ACHN (cell line): ENCODE measurements around the gene IL32.
A peak's percentile ranks its signal among the peaks of the same experiment; 100 is the strongest.
"Not testable (repeated sequence)": the region's sequence is repeated elsewhere in the genome, so short reads cannot be mapped to it uniquely, and the experiment has no call there.

ENCODE experiments used
- DNase-seq: peaks from one replicate; pipeline ENCODE4 v3.0.0-alpha.2; 2015
- in situ Hi-C: cut with HindIII; loops from 2 replicates; pipeline ENCODE4 v1.10.0; 2017; ENCODE audit warnings: low sequenced_read_pairs, low pct_ligation_motif_present, low pct_unique_long_range_greater_than_20kb

The IL32 gene

DNA sequence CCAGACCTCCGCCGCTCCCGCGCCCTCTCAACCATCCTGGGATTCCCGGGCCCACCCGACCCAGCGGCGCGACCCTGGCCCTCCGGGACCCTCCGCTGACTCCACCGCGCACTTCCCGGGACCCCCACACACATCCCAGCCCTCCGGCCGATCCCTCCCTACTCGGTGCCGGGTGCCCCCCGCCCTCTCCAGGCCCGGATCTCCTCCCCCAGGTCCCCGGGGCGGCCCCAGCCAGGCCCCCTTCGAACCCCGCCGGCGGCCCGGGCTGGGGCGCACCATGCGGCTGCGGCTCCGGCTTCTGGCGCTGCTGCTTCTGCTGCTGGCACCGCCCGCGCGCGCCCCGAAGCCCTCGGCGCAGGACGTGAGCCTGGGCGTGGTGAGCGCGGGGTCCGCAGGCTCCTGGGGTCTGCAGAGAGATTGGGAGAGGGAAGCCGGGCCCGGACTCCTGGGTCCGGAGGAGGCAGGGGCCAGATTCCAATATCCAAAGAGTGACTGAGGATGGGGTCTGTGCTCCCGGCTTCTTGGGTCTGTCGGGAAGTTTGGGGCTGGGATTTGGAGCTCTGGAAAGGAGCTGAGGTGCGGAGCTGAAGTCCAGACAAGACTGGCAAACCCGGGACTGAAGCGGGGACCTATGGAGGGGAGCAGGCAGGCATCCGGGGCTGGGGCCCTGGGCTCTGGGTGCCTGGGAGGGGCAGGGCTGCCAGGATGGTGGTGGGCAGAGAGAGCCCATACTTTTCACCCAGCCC, 18.6 kb upstream of the IL32 start:
- in situ Hi-C loops = no loop called here
- DNase-seq = no peak

- no peak for DNase-seq
- in situ Hi-C loops = no loop called here
These were observed 18.1 kb upstream of the IL32 start for GRCh38 chr16:3047387-3047720.

DNA sequence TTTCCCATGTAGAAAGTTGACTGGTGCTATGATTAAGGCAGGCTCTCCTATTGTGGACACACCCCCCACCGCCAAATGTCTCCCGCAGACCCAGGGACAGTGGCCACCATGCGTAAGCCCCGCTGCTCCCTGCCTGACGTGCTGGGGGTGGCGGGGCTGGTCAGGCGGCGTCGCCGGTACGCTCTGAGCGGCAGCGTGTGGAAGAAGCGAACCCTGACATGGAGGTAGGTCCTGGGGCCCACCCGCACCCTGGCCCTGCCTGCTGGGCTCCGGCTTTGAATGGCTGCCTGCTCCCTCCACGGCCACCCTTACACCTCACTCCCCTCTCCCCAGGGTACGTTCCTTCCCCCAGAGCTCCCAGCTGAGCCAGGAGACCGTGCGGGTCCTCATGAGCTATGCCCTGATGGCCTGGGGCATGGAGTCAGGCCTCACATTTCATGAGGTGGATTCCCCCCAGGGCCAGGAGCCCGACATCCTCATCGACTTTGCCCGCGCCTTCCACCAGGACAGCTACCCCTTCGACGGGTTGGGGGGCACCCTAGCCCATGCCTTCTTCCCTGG, 15.4 kb upstream of the IL32 start:
- in situ Hi-C loops = no loop called here
- DNase-seq = no peak

DNA sequence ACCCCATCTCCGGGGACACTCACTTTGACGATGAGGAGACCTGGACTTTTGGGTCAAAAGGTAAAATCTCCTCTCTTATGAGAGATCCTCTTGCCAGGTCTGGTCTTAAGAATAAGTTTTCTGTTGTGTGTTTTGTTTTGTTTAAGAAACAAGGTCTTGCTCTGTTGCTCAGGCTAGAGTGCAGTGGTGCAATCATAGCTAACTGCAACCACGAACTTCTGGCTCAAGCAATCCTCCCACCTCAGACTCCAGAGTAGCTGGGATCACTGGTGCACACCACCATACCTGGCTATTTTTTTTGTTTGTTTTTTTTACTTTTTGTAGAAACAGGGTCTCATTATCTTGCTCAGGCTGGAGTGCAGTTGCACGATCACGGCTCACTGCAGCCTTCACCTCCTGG, 15.0 kb upstream of the IL32 start:
- no peak for DNase-seq
- in situ Hi-C loops = no loop called here

GRCh38 chr16:3051009-3051408, 14.4 kb upstream of the IL32 start:
- in situ Hi-C loops = no loop called here
- no peak for DNase-seq

DNA sequence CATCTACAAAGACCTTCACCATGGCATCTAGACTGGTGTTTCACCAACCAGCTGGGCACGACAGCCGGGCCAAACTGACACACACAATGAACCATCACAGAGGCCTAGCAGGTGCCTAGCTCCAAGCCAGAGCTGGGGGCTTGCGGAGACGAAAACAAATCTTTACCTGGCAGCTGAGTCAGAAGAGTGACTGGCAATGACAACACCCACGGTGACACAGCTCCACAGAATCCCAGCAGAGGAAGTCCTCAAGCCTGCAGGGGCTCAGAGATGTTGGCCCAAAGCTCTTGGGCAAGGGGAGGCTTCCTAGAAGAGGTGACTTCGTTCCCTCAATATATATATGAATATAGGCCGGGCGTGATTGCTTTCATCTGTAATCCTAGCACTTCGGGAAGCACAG, 13.9 kb upstream of the IL32 start:
- in situ Hi-C loops = no loop called here
- DNase-seq = no peak

GRCh38 chr16:3052571-3053329, 12.7 kb upstream of the IL32 start:
- DNase-seq, in situ Hi-C loops: not testable (repeated sequence)

DNA sequence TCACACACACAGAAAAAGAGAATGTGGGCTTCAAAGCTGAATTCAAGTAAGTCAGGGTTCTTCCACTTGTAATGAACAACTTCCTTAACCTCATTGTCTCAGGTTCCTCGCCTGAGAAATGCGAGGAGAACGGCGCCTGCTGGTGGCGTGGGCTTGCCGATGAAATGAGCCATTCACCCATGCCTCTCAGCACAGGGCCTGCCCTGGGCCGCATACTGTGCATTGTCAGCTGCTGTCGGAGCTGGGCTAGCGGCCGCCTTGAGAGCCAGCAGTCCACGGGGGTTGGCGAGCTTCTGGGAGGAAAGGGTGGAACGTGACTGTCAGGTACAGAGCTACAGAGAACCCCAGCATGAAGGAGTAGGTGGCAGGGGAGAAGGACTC, 12.1 kb upstream of the IL32 start:
- in situ Hi-C loops = not testable (repeated sequence)

GRCh38 chr16:3054965-3055733, 10.3 kb upstream of the IL32 start:
- no peak for DNase-seq

More for the DNA sequence above, 12.1 kb upstream of the IL32 start:
- DNase-seq = not testable (repeated sequence)

GRCh38 chr16:3055734-3056115, 9.7 kb upstream of the IL32 start:
- DNase-seq, in situ Hi-C loops: not testable (repeated sequence)

More at GRCh38 chr16:3054965-3055733, 10.3 kb upstream of the IL32 start:
- in situ Hi-C loops = no loop called here

GRCh38 chr16:3056336-3057180, 8.9 kb upstream of the IL32 start:
- DNase-seq = no peak
- in situ Hi-C loops = no loop called here

DNA sequence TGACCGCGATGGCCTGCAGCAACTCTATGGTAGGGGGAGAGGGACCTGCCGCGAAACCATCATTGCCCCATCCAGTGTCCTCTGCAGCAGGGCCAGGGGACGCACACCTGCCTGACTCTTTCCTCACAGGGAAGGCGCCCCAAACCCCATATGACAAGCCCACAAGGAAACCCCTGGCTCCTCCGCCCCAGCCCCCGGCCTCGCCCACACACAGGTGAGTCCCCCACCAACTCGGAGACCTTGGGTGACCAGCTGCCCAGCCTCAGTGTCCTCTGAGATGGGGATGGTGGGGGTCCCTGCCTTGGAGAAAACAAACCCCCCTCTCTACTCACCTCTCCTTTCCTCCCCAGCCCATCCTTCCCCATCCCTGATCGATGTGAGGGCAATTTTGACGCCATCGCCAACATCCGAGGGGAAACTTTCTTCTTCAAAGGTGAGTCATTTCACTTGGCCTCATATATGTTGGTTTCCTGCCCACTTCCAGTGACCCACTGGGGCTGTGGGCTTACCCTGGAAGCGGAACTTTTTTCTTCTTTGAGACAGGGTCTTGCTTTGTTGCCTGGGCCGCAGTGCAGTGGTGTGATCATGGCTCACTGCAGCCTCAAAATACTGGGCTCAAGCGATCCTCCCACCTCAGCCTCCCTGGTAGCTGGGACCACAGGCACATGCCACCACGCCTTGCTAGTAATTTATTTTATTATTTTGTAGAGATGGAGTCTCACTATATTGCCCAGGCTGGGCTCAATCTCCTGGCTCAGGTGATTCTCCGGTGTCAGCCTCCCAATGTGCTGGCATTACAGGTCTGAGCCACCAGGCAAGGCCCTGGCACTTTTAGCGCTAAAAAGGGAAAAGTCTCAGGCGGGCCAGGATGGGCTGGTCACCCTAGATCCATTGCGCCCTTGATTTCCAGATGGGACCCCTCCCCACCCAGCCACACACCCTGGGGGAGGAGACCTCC, 8.0 kb upstream of the IL32 start:
- in situ Hi-C loops = no loop called here

GRCh38 chr16:3058139-3059030, 7.1 kb upstream of the IL32 start:
- in situ Hi-C loops = no loop called here
- peak; percentile 71 for DNase-seq

More for the DNA sequence above, 8.0 kb upstream of the IL32 start:
- no peak for DNase-seq

DNA sequence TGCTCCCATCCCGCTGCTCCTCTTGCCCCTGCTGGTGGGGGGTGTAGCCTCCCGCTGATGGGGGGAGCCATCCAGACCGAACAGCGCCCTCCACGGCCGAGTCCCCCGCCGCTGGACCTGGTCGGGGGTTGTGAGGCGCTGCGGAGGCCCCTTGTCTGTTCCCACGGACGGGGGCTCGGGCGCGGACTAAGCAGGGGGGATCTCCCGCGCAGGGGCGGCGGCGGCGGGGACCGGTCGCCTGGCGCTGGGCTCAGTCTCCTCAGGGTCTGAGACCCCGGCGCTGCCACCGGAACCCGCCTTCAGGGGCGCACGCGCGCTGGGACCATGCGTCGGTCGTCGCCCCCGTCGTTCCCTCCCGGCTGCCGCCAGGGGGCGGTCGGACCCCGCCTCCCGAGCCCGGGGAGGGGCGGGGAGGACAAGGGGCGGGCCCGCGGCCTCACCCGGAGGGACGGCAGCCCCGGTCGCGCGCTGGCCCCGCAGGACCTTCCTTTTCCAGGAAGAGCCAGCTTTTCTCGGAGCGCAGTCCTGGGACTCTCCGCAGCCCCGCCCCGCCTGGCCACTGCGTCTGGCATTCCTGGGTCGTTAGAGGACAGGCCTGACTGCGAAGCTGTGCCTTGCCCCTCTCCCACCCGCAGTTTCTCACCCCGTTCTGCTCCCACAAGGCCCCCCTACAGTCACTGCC, 6.3 kb upstream of the IL32 start:
- DNase-seq = peak; percentile 91
- in situ Hi-C loops = no loop called here

DNA sequence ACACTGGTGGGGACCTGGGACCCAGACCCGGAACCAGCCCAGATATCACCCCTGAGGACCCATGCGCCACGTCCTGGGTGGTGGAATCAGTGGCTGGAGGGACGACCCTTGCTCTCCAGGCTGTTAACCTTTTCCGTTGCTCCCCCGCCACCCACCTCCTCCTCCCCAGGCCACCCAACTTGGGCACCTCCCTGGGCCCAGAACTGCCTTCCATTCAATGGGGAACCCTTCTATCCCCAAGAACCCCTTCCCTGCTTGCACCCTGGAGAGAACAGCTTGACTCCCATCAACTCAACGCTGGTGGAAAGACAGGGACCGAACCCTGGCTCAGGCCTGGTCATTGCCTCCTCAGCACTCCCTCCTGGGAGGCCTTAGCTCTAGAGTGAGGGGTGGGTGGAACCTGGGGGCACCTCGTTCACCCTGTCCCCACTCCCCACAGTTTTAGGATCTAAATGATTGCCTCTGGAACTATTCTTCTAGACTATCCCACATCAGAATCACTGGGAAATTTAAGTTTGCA, 5.7 kb upstream of the IL32 start:
- DNase-seq = no peak
- in situ Hi-C loops = no loop called here
